IMR-90 (cell line): ENCODE results near the gene ATRN. TPM values are rescaled to one million over a fixed set of nuclear protein-coding genes. Genes with fewer than 3 reads are reported as not detected.

Source experiments
- ATAC-seq: fragments of 200-7000 bp; cut with Tn5 transposase; 2 replicates; pipeline ENCODE4 v1.9.1; 2020; ENCODE audit warnings: low read depth, mild to moderate bottlenecking, moderate library complexity
- BruUV-seq: library from RNA; stranded (reverse); fragments of 400-500 nt; replicated peaks from 2 replicates; lab custom pipeline; 2021; lab: Mats Ljungman, UMichigan
- CTCF ChIA-PET: fragments of 300-600 bp; formaldehyde crosslinking; extraction: SDS; loops from one replicate; lab custom pipeline; 2021; ENCODE audit warnings: antibody characterized with exemption; lab: Yijun Ruan, JAX
- POLR2A ChIA-PET: fragments of 300-600 bp; sonication (Branson Sonifier 250); formaldehyde crosslinking; loops from one replicate; lab custom pipeline; 2022; ENCODE audit warnings: antibody characterized with exemption; ENCODE audit not compliant: unreplicated experiment; lab: Charles Lee
- DNase-seq: peaks from one replicate; pipeline ENCODE4 v3.0.0; 2013
- H2AFZ ChIP-seq: replicated peaks from 2 replicates; pipeline ENCODE3; 2013; ENCODE audit warnings: low read length, mild to moderate bottlenecking; ENCODE audit not compliant: poor library complexity
- H2AK5ac ChIP-seq: 2 replicates; pipeline ENCODE4 v1.6.1; 2013; ENCODE audit warnings: low read depth, low read length, inconsistent platforms
- H2AK9ac ChIP-seq: replicated peaks from 2 replicates; pipeline ENCODE3; 2013; ENCODE audit warnings: mild to moderate bottlenecking, low read depth, low read length, moderate library complexity; ENCODE audit not compliant: poor library complexity
- H2BK120ac ChIP-seq: 2 replicates; pipeline ENCODE4 v1.6.1; 2013; ENCODE audit warnings: low read depth, low read length, inconsistent platforms
- H2BK15ac ChIP-seq: 3 replicates; pipeline ENCODE4 v1.6.1; 2013; ENCODE audit warnings: low read depth, low read length, inconsistent platforms
- H2BK20ac ChIP-seq: 2 replicates; pipeline ENCODE4 v1.6.1; 2013; ENCODE audit warnings: low read depth, mild to moderate bottlenecking, inconsistent platforms, low read length, moderate library complexity
- H2BK5ac ChIP-seq: 2 replicates; pipeline ENCODE4 v1.6.1; 2013; ENCODE audit warnings: mild to moderate bottlenecking, low read depth, low read length, inconsistent platforms; ENCODE audit not compliant: poor library complexity, severe bottlenecking
- H3K14ac ChIP-seq: replicated peaks from 2 replicates; pipeline ENCODE4 v1.6.1; 2013; ENCODE audit warnings: low read depth, low read length, inconsistent platforms
- H3K18ac ChIP-seq: 2 replicates; pipeline ENCODE4 v1.6.1; 2013; ENCODE audit warnings: low read depth, low read length, control low read depth
- H3K23ac ChIP-seq: 2 replicates; pipeline ENCODE4 v1.6.1; 2013; ENCODE audit warnings: low read depth, low read length, inconsistent platforms
- H3K27ac ChIP-seq: 2 replicates; pipeline ENCODE4 v1.5.1; 2013; ENCODE audit warnings: mild to moderate bottlenecking, control low read depth, low read length; ENCODE audit not compliant: insufficient read depth
- H3K27me3 ChIP-seq: 2 replicates; pipeline ENCODE4 v1.6.1; 2013; ENCODE audit warnings: low read length; ENCODE audit not compliant: control insufficient read depth, insufficient read depth
- H3K36me3 ChIP-seq: 2 replicates; pipeline ENCODE4 v1.6.1; 2013; ENCODE audit warnings: low read length, mixed read lengths; ENCODE audit not compliant: control insufficient read depth, insufficient read depth
- H3K4ac ChIP-seq: 2 replicates; pipeline ENCODE4 v1.6.1; 2013; ENCODE audit warnings: low read depth, low read length, inconsistent platforms
- H3K4me1 ChIP-seq: 2 replicates; pipeline ENCODE4 v1.6.1; 2013; ENCODE audit warnings: low read length, mixed read lengths; ENCODE audit not compliant: control insufficient read depth, insufficient read depth
- H3K4me2 ChIP-seq: 2 replicates; pipeline ENCODE4 v1.6.1; 2013; ENCODE audit warnings: low read depth, mild to moderate bottlenecking, control low read depth, low read length, moderate library complexity
- H3K4me3 ChIP-seq: 2 replicates; pipeline ENCODE4 v1.5.1; 2013; ENCODE audit warnings: low read depth, mild to moderate bottlenecking, control low read depth, low read length, moderate library complexity; ENCODE audit not compliant: insufficient read depth
- H3K56ac ChIP-seq: 2 replicates; pipeline ENCODE4 v1.6.1; 2013; ENCODE audit warnings: low read length, inconsistent platforms; ENCODE audit not compliant: insufficient read depth; ENCODE audit errors: extremely low read depth
- H3K79me1 ChIP-seq, 2 experiments: 2 replicates each; pipeline ENCODE4 v1.6.1; 2013; ENCODE audit warnings: low read length in 2 of 2, inconsistent platforms in 1 of 2, low read depth in 1 of 2
- H3K9ac ChIP-seq: 2 replicates; pipeline ENCODE4 v1.6.1; 2013; ENCODE audit warnings: low read depth, low read length, control low read depth
- H3K9me1 ChIP-seq: 2 replicates; pipeline ENCODE4 v1.6.1; 2013; ENCODE audit warnings: low read length, inconsistent platforms; ENCODE audit not compliant: insufficient read depth
- H3K9me3 ChIP-seq: 2 replicates; pipeline ENCODE4 v1.6.1; 2013; ENCODE audit warnings: low read length; ENCODE audit not compliant: control insufficient read depth, insufficient read depth
- H4K20me1 ChIP-seq: 2 replicates; pipeline ENCODE4 v1.6.1; 2013; ENCODE audit warnings: low read length, inconsistent platforms; ENCODE audit not compliant: insufficient read depth
- H4K5ac ChIP-seq: 2 replicates; pipeline ENCODE4 v1.6.1; 2013; ENCODE audit warnings: mild to moderate bottlenecking, low read depth, low read length, control low read depth
- H4K8ac ChIP-seq, 2 experiments: 2 replicates each; pipeline ENCODE4 v1.6.1; 2013; ENCODE audit warnings: low read depth in 2 of 2, low read length in 2 of 2, control low read depth in 1 of 2, inconsistent platforms in 1 of 2
- H4K91ac ChIP-seq: 2 replicates; pipeline ENCODE4 v1.6.1; 2013; ENCODE audit warnings: low read depth, low read length, inconsistent platforms; ENCODE audit not compliant: insufficient read depth
- MAZ ChIP-seq: IDR thresholded peaks from 2 replicates; pipeline ENCODE4 v1.6.1; 2012; ENCODE audit warnings: low read depth, mild to moderate bottlenecking, low read length, improper control_type of control experiment, moderate library complexity, borderline replicate concordance
- RAD21 ChIP-seq: IDR thresholded peaks from 2 replicates; pipeline ENCODE4 v1.6.1; 2012; ENCODE audit warnings: low read length, improper control_type of control experiment
- SMC3 ChIP-seq: fragments of 150-350 bp; IDR thresholded peaks from 2 replicates; pipeline ENCODE4 v1.6.1; 2016; ENCODE audit warnings: low read depth, mild to moderate bottlenecking, antibody characterized with exemption, low read length, moderate library complexity
- WGBS, 2 experiments: methylation state at CpG; one replicate each; pipeline versions ENCODE4 v1.1.5 to v1.1.7; 2013; ENCODE audit warnings: missing lambda C conversion rate in 2 of 2; ENCODE audit not compliant: insufficient read length in 1 of 2; ENCODE audit errors: extremely low coverage in 2 of 2; 5-methylcytosine and 5-hydroxymethylcytosine counted together
- dilution Hi-C: fragments of 300-500 bp; cut with HindIII; formaldehyde crosslinking; loops from one replicate; pipeline ENCODE4 v1.14.3; 2018; ENCODE audit warnings: low sequenced_read_pairs; ENCODE audit not compliant: unreplicated experiment
- in situ Hi-C: fragments of 300-500 bp; cut with MboI; formaldehyde crosslinking; loops from 3 replicates; pipeline ENCODE4 v1.14.3; 2019; ENCODE audit warnings: low sequenced_read_pairs, inconsistent platforms, mixed read lengths
- intact Hi-C: fragments of 100-400 bp; cut with micrococcal nuclease; formaldehyde crosslinking; loops from 2 replicates; pipeline ENCODE4 v1.10.0; 2022
- polyA plus RNA-seq, 3 experiments: library from polyadenylated mRNA; depleted of rRNA; stranded (reverse); fragments of >200 nt; gene quantifications; 2 replicates each; pipeline ENCODE4 v1.2.3, GENCODE V29; 2012; ENCODE audit warnings: low replicate concordance in 1 of 3
- total RNA-seq: library from RNA; depleted of rRNA; stranded (reverse); fragments of >200 nt; gene quantifications from 2 replicates; pipeline ENCODE4 v1.2.3, GENCODE V29; 2012

ATRN gene
- total and polyA plus RNA-seq, 2 of the 4 experiments (the other 2 are of a cell fraction): 32.3 to 46.2 TPM

DNA sequence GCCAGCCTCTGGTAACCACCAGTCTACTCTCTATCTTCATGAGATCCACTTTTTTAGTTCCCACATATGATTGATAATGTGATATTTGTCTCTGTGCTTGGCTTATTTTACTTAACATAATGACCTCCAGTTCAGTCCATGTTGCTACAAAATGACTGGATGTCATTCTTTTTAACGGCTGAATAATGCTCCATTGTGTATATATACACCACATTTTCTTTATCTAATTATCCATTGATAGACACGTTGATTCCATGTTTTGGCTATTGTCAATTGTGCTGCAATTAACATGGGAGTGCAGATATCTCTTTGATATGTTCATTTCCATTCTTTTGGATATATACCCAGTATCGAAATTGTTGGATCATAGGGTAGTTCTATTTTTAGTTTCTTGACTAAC, 89.3 kb downstream of the ATRN start:
- dilution Hi-C loops: no loop called here
- no TSS peak for BruUV-seq

More for the DNA sequence above, 89.3 kb downstream of the ATRN start:
- DNase-seq (no peak), ATAC-seq (no peak)
- Histone ChIP-seq H4K91ac (no peak overlapping the region), H4K20me1 (no peaks in the 10 kb centered on the region), H3K36me3 (peaks cover 10% of the 10 kb centered on the region), H3K4me3 (no peak overlapping the region), H2AK9ac (no peak overlapping the region), H3K14ac (no peak overlapping the region), H2AK5ac (no peak overlapping the region), H3K4me2 (no peak overlapping the region), H3K27me3 (no peaks in the 10 kb centered on the region), H3K4ac (no peak overlapping the region), H3K79me1 (peaks cover 6 to 13% of the 10 kb centered on the region in 2 experiments; a peak in 1 of 4 replicates), H2BK20ac (no peak overlapping the region), H2BK5ac (no peak overlapping the region), H3K4me1 (no peaks in the 10 kb centered on the region; the same call in 1 of the 2 replicates), H3K23ac (no peak overlapping the region), H3K9ac (no peak overlapping the region), H2BK15ac (no peak overlapping the region), H4K8ac (no peak overlapping the region), H3K18ac (no peak overlapping the region), H3K9me3 (no peaks in the 10 kb centered on the region), H3K9me1 (no peaks in the 10 kb centered on the region), H3K56ac (no peak overlapping the region), H2AFZ (no peak overlapping the region), H3K27ac (no peak overlapping the region), H2BK120ac (no peak overlapping the region), H4K5ac (no peak overlapping the region)
- CTCF ChIA-PET: no interaction called here
- TF ChIP-seq MAZ (no peak), RAD21 (no peak), SMC3 (no peak)
- POLR2A ChIA-PET: no interaction called here
- in situ Hi-C loops (no loop called here), intact Hi-C loops (loop anchor here (5.0 kb wide), 1 partner anchor 227 kb away; the partner anchor contains the start of gene CENPB)
- WGBS, 2 experiments: no CpG with 5 or more reads among the region's 3 CpGs
